GM21360 (cell line): ENCODE results near the gene TASP1.

Source experiments
- ATAC-seq: cut with Tn5 transposase; IDR thresholded peaks from one replicate; pipeline ENCODE4 v1.9.1; 2021; ENCODE audit warnings: mild to moderate bottlenecking, moderate library complexity; ENCODE audit not compliant: unreplicated experiment

The TASP1 gene

GRCh38 chr20:13447385-13448180 lies 191.1 kb downstream of the TASP1 start:
- ATAC-seq = no peak

GRCh38 chr20:13443690-13444089 lies 195.0 kb downstream of the TASP1 start:
- no peak for ATAC-seq

GRCh38 chr20:13442986-13443385 lies 195.7 kb downstream of the TASP1 start:
- ATAC-seq = no peak

- no peak for ATAC-seq
Observed at GRCh38 chr20:13441388-13441787, 197.3 kb downstream of the TASP1 start.

GRCh38 chr20:13436530-13436929 lies 202.2 kb downstream of the TASP1 start:
- ATAC-seq = no peak

- no peak for ATAC-seq
Observed at GRCh38 chr20:13432126-13432525, 206.6 kb downstream of the TASP1 start.

- ATAC-seq = no peak
Observed at GRCh38 chr20:13430346-13431002, 208.3 kb downstream of the TASP1 start.

- ATAC-seq = no peak
Observed at GRCh38 chr20:13428684-13429083, 210.0 kb downstream of the TASP1 start.

GRCh38 chr20:13426870-13427269 lies 211.9 kb downstream of the TASP1 start:
- ATAC-seq = no peak

GRCh38 chr20:13425381-13426135 lies 213.2 kb downstream of the TASP1 start:
- no peak for ATAC-seq

- ATAC-seq = no peak
Observed at GRCh38 chr20:13424174-13424833, 214.4 kb downstream of the TASP1 start.

GRCh38 chr20:13423472-13424173 lies 215.1 kb downstream of the TASP1 start:
- no peak for ATAC-seq

GRCh38 chr20:13422637-13423036 lies 216.1 kb downstream of the TASP1 start:
- ATAC-seq = no peak

GRCh38 chr20:13420625-13421024 lies 218.1 kb downstream of the TASP1 start:
- ATAC-seq = no peak

GRCh38 chr20:13419477-13419876 lies 219.3 kb downstream of the TASP1 start:
- ATAC-seq = no peak

GRCh38 chr20:13418263-13419229 lies 220.2 kb downstream of the TASP1 start:
- no peak for ATAC-seq

- ATAC-seq = no peak
Observed at GRCh38 chr20:13416531-13416930, 222.2 kb downstream of the TASP1 start.

GRCh38 chr20:13412806-13413445 lies 225.8 kb downstream of the TASP1 start:
- ATAC-seq = no peak

- ATAC-seq = no peak
Observed at GRCh38 chr20:13404293-13404692, 234.4 kb downstream of the TASP1 start.
